Activated CD8-positive, alpha-beta T cell treated with anti-CD3 and anti-CD28 coated beads, Interleukin-2, amount 10 ng/mL, durations not matched to agents 7 days and 5 days (primary cell): ENCODE results near the gene ARHGDIA. TPM values are rescaled to one million over a fixed set of nuclear protein-coding genes. Genes with fewer than 3 reads are reported as not detected.

Experiments
- ATAC-seq: fragments of 150-1000 bp; cut with Tn5 transposase; one replicate; pipeline ENCODE4 v1.10.0; 2021; ENCODE audit warnings: moderate library complexity
- CTCF ChIA-PET: fragments of 350-600 bp; sonication (Branson Sonifier 250); formaldehyde crosslinking; loops from one replicate; lab custom pipeline; 2021; ENCODE audit warnings: antibody characterized with exemption; lab: Charles Lee
- POLR2A ChIA-PET: fragments of 350-600 bp; sonication (Branson Sonifier 250); formaldehyde crosslinking; loops from one replicate; lab custom pipeline; 2021; ENCODE audit warnings: antibody characterized with exemption; lab: Charles Lee
- DNase-seq: peaks from one replicate; pipeline ENCODE4 v3.0.0-alpha.2; 2020
- H3K27ac Mint-ChIP-seq: one replicate; pipeline ENCODE4 v1.8.0; 2021; ENCODE audit warnings: mild to moderate bottlenecking, mixed read lengths
- H3K27me3 Mint-ChIP-seq: one replicate; pipeline ENCODE4 v1.8.0; 2021; ENCODE audit warnings: low read depth, mixed read lengths
- H3K36me3 Mint-ChIP-seq: one replicate; pipeline ENCODE4 v1.8.0; 2021; ENCODE audit warnings: low read depth, mixed read lengths
- H3K4me1 Mint-ChIP-seq: one replicate; pipeline ENCODE4 v1.8.0; 2021; ENCODE audit warnings: low read depth, mixed read lengths
- H3K4me3 Mint-ChIP-seq: one replicate; pipeline ENCODE4 v1.8.0; 2021; ENCODE audit warnings: mild to moderate bottlenecking, mixed read lengths
- H3K9me3 Mint-ChIP-seq: one replicate; pipeline ENCODE4 v1.8.0; 2022; ENCODE audit warnings: mixed read lengths; ENCODE audit not compliant: insufficient read depth
- total RNA-seq, 2 experiments: library from RNA; stranded (reverse); gene quantifications; one replicate each; pipeline ENCODE4 v1.2.3, GENCODE V29; 2021

The ARHGDIA gene
- total RNA-seq, 2 experiments from 2014 or later, result 756 to 778 TPM

- H3K27me3 Mint-ChIP-seq, result no peaks in the 10 kb centered on the region
- H3K4me3 Mint-ChIP-seq, result no peak overlapping the region
- ChIA-PET CTCF (no interaction called here), POLR2A (no interaction called here)
- peaks cover 22% of the 10 kb centered on the region for H3K4me1 Mint-ChIP-seq
- H3K27ac Mint-ChIP-seq, result peak overlapping the region; percentile 46
- no peak for ATAC-seq
- DNase-seq, result no peak
- no peaks in the 10 kb centered on the region for H3K9me3 Mint-ChIP-seq
- H3K36me3 Mint-ChIP-seq, result no peaks in the 10 kb centered on the region
Observed at GRCh38 chr17:81823820-81824550, 47.2 kb downstream of the ARHGDIA start.

GRCh38 chr17:81822996-81823819, 47.9 kb downstream of the ARHGDIA start:
- H3K9me3 Mint-ChIP-seq, result no peaks in the 10 kb centered on the region
- ChIA-PET CTCF (no interaction called here), POLR2A (no interaction called here)
- no peaks in the 10 kb centered on the region for H3K36me3 Mint-ChIP-seq
- H3K27me3 Mint-ChIP-seq, result peaks cover 2% of the 10 kb centered on the region
- ATAC-seq, result no peak
- no peak overlapping the region for H3K4me3 Mint-ChIP-seq
- no peak overlapping the region for H3K27ac Mint-ChIP-seq
- peaks cover 15% of the 10 kb centered on the region for H3K4me1 Mint-ChIP-seq
- no peak for DNase-seq

- ChIA-PET POLR2A (no interaction called here), CTCF (no interaction called here)
- DNase-seq, result no peak
- Mint-ChIP-seq H3K4me1 (peaks cover 12% of the 10 kb centered on the region), H3K27me3 (peaks cover 2% of the 10 kb centered on the region), H3K9me3 (no peaks in the 10 kb centered on the region), H3K27ac (peak overlapping the region; percentile 69), H3K4me3 (no peak overlapping the region), H3K36me3 (no peaks in the 10 kb centered on the region)
- no peak for ATAC-seq
Observed at GRCh38 chr17:81822312-81822637, 48.9 kb downstream of the ARHGDIA start.

- no peak overlapping the region for H3K4me3 Mint-ChIP-seq
- H3K4me1 Mint-ChIP-seq, result peaks cover 12% of the 10 kb centered on the region
- DNase-seq (peak; percentile 52), ATAC-seq (peak; percentile 66)
- POLR2A ChIA-PET, result no interaction called here
- H3K27me3 Mint-ChIP-seq, result peaks cover 2% of the 10 kb centered on the region
- CTCF ChIA-PET, result no interaction called here
- H3K27ac Mint-ChIP-seq, result peak overlapping the region; percentile 69
- no peaks in the 10 kb centered on the region for H3K36me3 Mint-ChIP-seq
- H3K9me3 Mint-ChIP-seq, result no peaks in the 10 kb centered on the region
Observed at GRCh38 chr17:81821603-81822311, 49.4 kb downstream of the ARHGDIA start.

GRCh38 chr17:81821147-81821546, 50.0 kb downstream of the ARHGDIA start:
- H3K27me3 Mint-ChIP-seq, result peaks cover 4% of the 10 kb centered on the region
- POLR2A ChIA-PET, result no interaction called here
- CTCF ChIA-PET, result no interaction called here
- no peak for DNase-seq
- peaks cover 10% of the 10 kb centered on the region for H3K4me1 Mint-ChIP-seq
- no peak overlapping the region for H3K27ac Mint-ChIP-seq
- no peak for ATAC-seq
- H3K36me3 Mint-ChIP-seq, result no peaks in the 10 kb centered on the region
- H3K9me3 Mint-ChIP-seq, result no peaks in the 10 kb centered on the region
- no peak overlapping the region for H3K4me3 Mint-ChIP-seq

GRCh38 chr17:81819708-81820107, 51.4 kb downstream of the ARHGDIA start:
- no peak overlapping the region for H3K4me3 Mint-ChIP-seq
- peaks cover 9% of the 10 kb centered on the region for H3K4me1 Mint-ChIP-seq
- POLR2A ChIA-PET, result no interaction called here
- no peaks in the 10 kb centered on the region for H3K9me3 Mint-ChIP-seq
- H3K27ac Mint-ChIP-seq, result no peak overlapping the region
- ATAC-seq, result no peak
- CTCF ChIA-PET, result no interaction called here
- H3K36me3 Mint-ChIP-seq, result no peaks in the 10 kb centered on the region
- no peak for DNase-seq
- peaks cover 5% of the 10 kb centered on the region for H3K27me3 Mint-ChIP-seq

GRCh38 chr17:81817758-81818147, 53.4 kb downstream of the ARHGDIA start:
- H3K4me3 Mint-ChIP-seq, result no peak overlapping the region
- no peaks in the 10 kb centered on the region for H3K9me3 Mint-ChIP-seq
- peaks cover 5% of the 10 kb centered on the region for H3K27me3 Mint-ChIP-seq

More at GRCh38 chr17:81817758-81818147, 53.4 kb downstream of the ARHGDIA start:
- POLR2A ChIA-PET, result no interaction called here
- DNase-seq (no peak), ATAC-seq (no peak)
- CTCF ChIA-PET, result no interaction called here
- no peak overlapping the region for H3K27ac Mint-ChIP-seq
- peaks cover 9% of the 10 kb centered on the region for H3K4me1 Mint-ChIP-seq
- no peaks in the 10 kb centered on the region for H3K36me3 Mint-ChIP-seq

Other genes starting within 250 kb of the ARHGDIA start
- 100 to 1,000 TPM; 113 TPM for gene NPLOC4, start 234.2 kb downstream of the ARHGDIA start, total RNA-seq
- gene TSPAN10, start 234.1 kb downstream of the ARHGDIA start, total RNA-seq, result 1 to 10 TPM; 1.2 TPM
- 10 to 100 TPM; 76.5 to 80.3 TPM for gene PDE6G, start 214.8 kb downstream of the ARHGDIA start, total RNA-seq
- gene OXLD1, start 204.7 kb downstream of the ARHGDIA start, total RNA-seq, result 10 to 100 TPM; 48.5 to 52.3 TPM
- 10 to 100 TPM; 42.3 to 43.7 TPM for gene CCDC137, start 204.6 kb downstream of the ARHGDIA start, total RNA-seq
- gene ARL16, start 187.5 kb downstream of the ARHGDIA start, total RNA-seq, result 10 to 100 TPM; 21.3 to 28.4 TPM
- 100 to 1,000 TPM; 107 to 128 TPM for gene HGS, start 187.3 kb downstream of the ARHGDIA start, total RNA-seq
- gene MRPL12, start 168.0 kb downstream of the ARHGDIA start, total RNA-seq, result 100 to 1,000 TPM; 102 to 104 TPM
- gene SLC25A10, start 159.1 kb downstream of the ARHGDIA start, total RNA-seq, result 10 to 100 TPM; 39.2 to 40.4 TPM
- gene GCGR, start 67.2 kb downstream of the ARHGDIA start, total RNA-seq, result not detected
- 10 to 100 TPM; 42.3 to 43.0 TPM for gene MCRIP1, start 38.0 kb downstream of the ARHGDIA start, total RNA-seq
- gene PPP1R27, start 36.3 kb downstream of the ARHGDIA start, total RNA-seq, result not detected
- 100 to 1,000 TPM; 474 to 498 TPM for gene P4HB, start 10.8 kb downstream of the ARHGDIA start, total RNA-seq
- gene ALYREF, start 20.2 kb upstream of the ARHGDIA start, total RNA-seq, result 100 to 1,000 TPM; 269 to 273 TPM
- gene ANAPC11, start 20.4 kb upstream of the ARHGDIA start, total RNA-seq, result 100 to 1,000 TPM; 122 TPM
- under 1 TPM; 0.18 to 0.55 TPM for gene NPB, start 30.9 kb upstream of the ARHGDIA start, total RNA-seq
- gene PCYT2, start 40.1 kb upstream of the ARHGDIA start, total RNA-seq, result 10 to 100 TPM; 48.6 to 50.4 TPM
- 10 to 100 TPM; 55.0 to 63.4 TPM for gene SIRT7, start 46.8 kb upstream of the ARHGDIA start, total RNA-seq
- 10 to 100 TPM; 14.0 to 16.5 TPM for gene MAFG, start 56.4 kb upstream of the ARHGDIA start, total RNA-seq
- gene PYCR1, start 66.0 kb upstream of the ARHGDIA start, total RNA-seq, result 10 to 100 TPM; 35.5 to 38.1 TPM
- gene MYADML2, start 75.9 kb upstream of the ARHGDIA start, total RNA-seq, result not detected
- gene NOTUM, start 89.8 kb upstream of the ARHGDIA start, total RNA-seq, result under 1 TPM; 0.29 to 0.42 TPM
- 10 to 100 TPM; 27.0 to 33.7 TPM for gene ASPSCR1, start 106.3 kb upstream of the ARHGDIA start, total RNA-seq
- gene CENPX, start 151.5 kb upstream of the ARHGDIA start, total RNA-seq, result 10 to 100 TPM; 86.7 to 87.7 TPM
- gene LRRC45, start 152.0 kb upstream of the ARHGDIA start, total RNA-seq, result 10 to 100 TPM; 58.3 to 58.9 TPM
- gene RAC3, start 160.3 kb upstream of the ARHGDIA start, total RNA-seq, result 10 to 100 TPM; 12.9 to 13.1 TPM
- 100 to 1,000 TPM; 141 TPM for gene DCXR, start 166.4 kb upstream of the ARHGDIA start, total RNA-seq
- gene RFNG, start 180.5 kb upstream of the ARHGDIA start, total RNA-seq, result 10 to 100 TPM; 19.4 to 20.8 TPM
- 100 to 1,000 TPM in 1 of 2 experiments, 10 to 100 TPM in 1; 97.6 to 104 TPM for gene GPS1, start 180.6 kb upstream of the ARHGDIA start, total RNA-seq
- 100 to 1,000 TPM; 126 to 127 TPM for gene DUS1L, start 194.5 kb upstream of the ARHGDIA start, total RNA-seq
- gene FASN, start 226.9 kb upstream of the ARHGDIA start, total RNA-seq, result 100 to 1,000 TPM; 255 to 261 TPM